HG03025 (cell line): ENCODE data around the gene TSPY9.
"Not testable (repeated sequence)": the region's sequence is repeated elsewhere in the genome, so short reads cannot be mapped to it uniquely, and the experiment has no call there.

Experiments
- ATAC-seq: cut with Tn5 transposase; IDR thresholded peaks from one replicate; pipeline ENCODE4 v1.9.1; 2021; ENCODE audit warnings: mild to moderate bottlenecking, moderate library complexity; ENCODE audit not compliant: unreplicated experiment, low FRiP score

Gene TSPY9

GRCh38 chrY:9486967-9487366, at the start of gene TSPY9:
Gene TSPY9, plus strand, starts transcription at chrY:9487267. Its CDS starts 46 bp downstream, at chrY:9487313.
- not testable (repeated sequence) for ATAC-seq

- ATAC-seq, result not testable (repeated sequence)
Measured at GRCh38 chrY:9466655-9467054, 20.4 kb upstream of the TSPY9 start, which contains the start of gene TSPY1. Gene TSPY1, plus strand, starts transcription at chrY:9466955. Its CDS starts 46 bp downstream, at chrY:9467001.

- not testable (repeated sequence) for ATAC-seq
Measured at GRCh38 chrY:9504396-9504795, 17.3 kb downstream of the TSPY9 start.

GRCh38 chrY:9516287-9516686, 29.2 kb downstream of the TSPY9 start:
- ATAC-seq, result not testable (repeated sequence)

GRCh38 chrY:9527580-9527979, 40.5 kb downstream of the TSPY9 start, which contains the start of gene TSPY10:
Gene TSPY10, plus strand, starts transcription at chrY:9527880. Its CDS starts 46 bp downstream, at chrY:9527926.
- not testable (repeated sequence) for ATAC-seq
